Brain microvascular endothelial cell (primary cell): ENCODE measurements around the gene BLOC1S2.

Experiments
- DNase-seq: peaks from one replicate; pipeline ENCODE4 v3.0.0-alpha.2; 2020
- H3K27ac ChIP-seq: fragments of 250-450 bp; sonication (Bioruptor Pico); 2 replicates; pipeline ENCODE4 v1.5.1; 2020; ENCODE audit warnings: mild to moderate bottlenecking, moderate library complexity
- H3K27me3 ChIP-seq: fragments of 250-450 bp; sonication (Bioruptor Pico); replicated peaks from 2 replicates; pipeline ENCODE4 v1.5.1; 2020; ENCODE audit warnings: mild to moderate bottlenecking
- H3K36me3 ChIP-seq: fragments of 250-450 bp; sonication (Bioruptor Pico); replicated peaks from 2 replicates; pipeline ENCODE4 v1.5.1; 2020; ENCODE audit warnings: mild to moderate bottlenecking
- H3K4me3 ChIP-seq: 2 replicates; pipeline ENCODE4 v1.5.1; 2011; ENCODE audit warnings: low read depth, mild to moderate bottlenecking, control low read depth, low read length, moderate library complexity
- in situ Hi-C: cut with HindIII; loops from 2 replicates; pipeline ENCODE4 v1.10.0; 2017; ENCODE audit warnings: low sequenced_read_pairs, low pct_ligation_motif_present
- TF ChIP-seq, protein P1 (sequence below): IDR thresholded peaks from 2 replicates; pipeline ENCODE4 v1.5.1; 2011; ENCODE audit warnings: low read depth, mild to moderate bottlenecking, moderate library complexity, low read length, control low read depth, inconsistent platforms; ENCODE audit errors: missing control alignments

BLOC1S2 gene

DNA sequence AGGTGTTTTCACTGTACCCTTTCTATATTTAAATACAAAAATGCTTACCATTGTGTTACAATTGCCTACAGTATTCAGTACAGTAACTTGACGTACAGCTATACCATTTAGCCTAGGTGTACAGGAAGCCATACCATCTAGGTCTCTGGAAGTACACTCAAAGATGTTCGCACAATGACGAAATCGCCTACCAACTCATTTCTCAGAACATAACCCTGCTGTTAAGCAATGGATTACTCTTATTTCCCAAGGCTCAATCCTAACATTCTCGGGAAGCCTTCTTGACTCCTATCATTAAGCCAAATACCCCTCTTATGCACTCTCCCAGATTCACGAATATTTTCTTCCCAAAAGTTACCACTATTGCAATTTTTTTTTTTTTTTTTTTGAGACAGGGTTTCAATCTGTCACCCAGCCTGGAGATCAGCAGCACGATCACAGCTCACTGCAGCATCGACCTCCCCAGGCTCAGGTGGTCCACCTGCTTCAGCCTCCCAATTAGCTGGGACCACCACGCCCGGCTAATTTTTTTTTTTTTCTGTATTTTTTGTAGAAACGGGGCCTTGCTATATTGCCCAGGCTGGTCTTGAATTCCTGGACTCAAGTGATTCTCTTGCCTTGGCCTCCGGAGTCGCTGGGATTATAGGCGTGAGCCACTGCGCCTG, 20.5 kb downstream of the BLOC1S2 start:
- Histone ChIP-seq H3K27me3 (no peaks in the 10 kb centered on the region), H3K36me3 (no peaks in the 10 kb centered on the region), H3K27ac (no peak overlapping the region), H3K4me3 (no peak overlapping the region)
- TF ChIP-seq, protein P1, sequence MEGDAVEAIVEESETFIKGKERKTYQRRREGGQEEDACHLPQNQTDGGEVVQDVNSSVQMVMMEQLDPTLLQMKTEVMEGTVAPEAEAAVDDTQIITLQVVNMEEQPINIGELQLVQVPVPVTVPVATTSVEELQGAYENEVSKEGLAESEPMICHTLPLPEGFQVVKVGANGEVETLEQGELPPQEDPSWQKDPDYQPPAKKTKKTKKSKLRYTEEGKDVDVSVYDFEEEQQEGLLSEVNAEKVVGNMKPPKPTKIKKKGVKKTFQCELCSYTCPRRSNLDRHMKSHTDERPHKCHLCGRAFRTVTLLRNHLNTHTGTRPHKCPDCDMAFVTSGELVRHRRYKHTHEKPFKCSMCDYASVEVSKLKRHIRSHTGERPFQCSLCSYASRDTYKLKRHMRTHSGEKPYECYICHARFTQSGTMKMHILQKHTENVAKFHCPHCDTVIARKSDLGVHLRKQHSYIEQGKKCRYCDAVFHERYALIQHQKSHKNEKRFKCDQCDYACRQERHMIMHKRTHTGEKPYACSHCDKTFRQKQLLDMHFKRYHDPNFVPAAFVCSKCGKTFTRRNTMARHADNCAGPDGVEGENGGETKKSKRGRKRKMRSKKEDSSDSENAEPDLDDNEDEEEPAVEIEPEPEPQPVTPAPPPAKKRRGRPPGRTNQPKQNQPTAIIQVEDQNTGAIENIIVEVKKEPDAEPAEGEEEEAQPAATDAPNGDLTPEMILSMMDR: no peak
- no peak for DNase-seq
- in situ Hi-C loops: no loop called here

DNA sequence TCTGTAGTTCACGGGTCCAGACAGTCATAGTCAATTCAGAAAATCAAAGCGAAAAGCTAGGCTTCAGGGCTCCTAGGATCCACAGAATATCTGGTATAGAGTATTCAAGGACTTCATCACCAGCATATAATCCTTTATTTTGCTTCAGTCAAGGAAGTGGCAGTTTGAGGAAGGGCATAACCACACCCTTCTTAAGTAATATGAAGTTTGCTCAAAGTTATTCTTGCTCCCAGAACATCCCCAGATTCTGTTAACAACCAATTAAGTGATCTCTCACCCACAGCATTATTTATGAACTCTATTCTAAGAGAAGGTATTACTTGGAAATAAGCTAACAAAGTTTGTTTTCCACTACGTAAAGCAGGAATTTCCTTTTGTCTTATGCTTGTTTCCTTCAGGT, 32.3 kb downstream of the BLOC1S2 start:
- in situ Hi-C loops: no loop called here
- Histone ChIP-seq H3K4me3 (no peak overlapping the region), H3K36me3 (peaks cover 17% of the 10 kb centered on the region), H3K27me3 (no peaks in the 10 kb centered on the region), H3K27ac (no peak overlapping the region)
- no peak for DNase-seq
- TF ChIP-seq, protein P1: no peak

DNA sequence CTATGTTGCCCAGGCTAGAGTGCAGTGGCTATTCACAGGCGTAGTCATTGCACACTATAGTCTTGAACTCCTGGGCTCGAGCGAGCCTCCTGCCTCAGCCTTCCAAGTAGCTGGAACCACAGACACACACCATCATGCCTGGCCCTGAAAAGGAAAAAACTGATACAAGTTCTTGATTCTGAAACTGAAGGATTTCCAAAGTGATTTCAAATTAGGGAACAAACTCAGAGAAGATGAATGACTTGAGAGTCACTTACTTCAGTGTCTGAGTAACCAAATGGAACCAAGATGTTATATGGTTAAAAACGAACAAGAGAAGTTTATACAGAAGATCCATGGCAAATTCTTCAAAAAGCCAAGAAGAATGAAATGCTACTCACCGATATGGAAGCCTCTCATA, 33.4 kb downstream of the BLOC1S2 start:
- H3K27ac ChIP-seq: no peak overlapping the region
- TF ChIP-seq, protein P1: no peak
- no peaks in the 10 kb centered on the region for H3K27me3 ChIP-seq
- no peak overlapping the region for H3K4me3 ChIP-seq
- no peak for DNase-seq
- H3K36me3 ChIP-seq: peaks cover 26% of the 10 kb centered on the region
- in situ Hi-C loops: no loop called here

DNA sequence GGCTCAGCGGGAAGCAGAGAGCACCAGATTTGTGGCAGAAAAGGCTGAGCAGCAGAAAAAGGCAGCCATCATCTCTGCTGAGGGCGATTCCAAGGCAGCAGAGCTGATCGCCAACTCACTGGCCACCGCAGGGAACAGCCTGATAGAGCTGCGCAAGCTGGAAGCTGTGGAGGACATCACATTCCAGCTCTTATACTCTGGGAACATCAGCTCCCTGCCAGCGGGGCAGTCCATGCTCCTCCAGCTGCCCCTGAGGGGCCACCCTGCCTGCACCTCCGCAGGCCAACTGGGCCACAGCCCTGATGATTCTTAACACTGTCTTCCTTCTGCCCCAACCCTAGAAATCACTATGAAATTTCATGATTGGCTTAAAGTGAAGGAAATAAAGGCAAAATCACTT, 37.7 kb downstream of the BLOC1S2 start:
- Histone ChIP-seq H3K27ac (no peak overlapping the region), H3K4me3 (no peak overlapping the region), H3K27me3 (no peaks in the 10 kb centered on the region), H3K36me3 (peaks cover 23% of the 10 kb centered on the region)
- TF ChIP-seq, protein P1: no peak
- no peak for DNase-seq
- in situ Hi-C loops: no loop called here

DNA sequence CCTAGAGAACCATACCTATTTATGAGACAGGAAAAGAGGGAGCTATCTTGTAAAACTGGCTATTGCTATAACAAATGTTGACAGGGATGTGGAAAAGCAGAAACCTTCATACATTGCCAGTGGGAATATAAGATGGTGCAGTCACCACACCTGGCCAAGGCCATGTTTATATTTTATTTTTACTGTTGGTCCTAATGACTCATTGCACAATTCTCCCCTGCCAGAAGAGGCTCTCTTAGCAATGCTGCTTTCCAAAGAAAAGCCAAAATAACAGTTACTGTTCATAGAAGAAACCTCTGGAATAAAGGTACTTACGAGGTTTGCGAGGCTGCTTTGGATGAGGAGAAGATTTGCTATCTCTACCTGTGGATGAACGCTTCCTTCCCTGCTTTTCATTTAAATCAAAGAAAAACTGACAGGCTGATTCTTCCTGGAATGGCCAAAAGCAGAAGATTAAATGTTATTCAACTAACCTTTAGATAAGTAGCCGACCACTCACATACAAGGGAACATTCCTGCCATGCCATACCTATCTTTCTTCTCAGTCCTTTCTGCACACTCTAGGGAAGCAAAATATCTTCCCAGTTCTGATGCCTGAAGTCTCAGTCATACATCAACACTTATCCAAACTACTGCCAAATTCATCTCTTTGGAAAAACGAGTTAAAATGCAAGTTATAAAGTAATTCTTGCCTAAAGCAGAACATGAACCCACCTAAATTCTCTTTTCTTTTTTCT, 40.8 kb downstream of the BLOC1S2 start:
- Histone ChIP-seq H3K27ac (no peak overlapping the region), H3K27me3 (no peaks in the 10 kb centered on the region)

More for the DNA sequence above, 40.8 kb downstream of the BLOC1S2 start:
- TF ChIP-seq, protein P1: no peak
- H3K36me3 ChIP-seq: peaks cover 33% of the 10 kb centered on the region
- no peak overlapping the region for H3K4me3 ChIP-seq
- in situ Hi-C loops: no loop called here
- DNase-seq: peak; percentile 25
